Measurements from ENCODE around the gene SERTM2. TPM values are rescaled to one million over a fixed set of nuclear protein-coding genes. Genes with fewer than 3 reads are reported as not detected.

Gene SERTM2
- polyA plus RNA-seq, 1 donor from 2014 or later, result not detected

DNA sequence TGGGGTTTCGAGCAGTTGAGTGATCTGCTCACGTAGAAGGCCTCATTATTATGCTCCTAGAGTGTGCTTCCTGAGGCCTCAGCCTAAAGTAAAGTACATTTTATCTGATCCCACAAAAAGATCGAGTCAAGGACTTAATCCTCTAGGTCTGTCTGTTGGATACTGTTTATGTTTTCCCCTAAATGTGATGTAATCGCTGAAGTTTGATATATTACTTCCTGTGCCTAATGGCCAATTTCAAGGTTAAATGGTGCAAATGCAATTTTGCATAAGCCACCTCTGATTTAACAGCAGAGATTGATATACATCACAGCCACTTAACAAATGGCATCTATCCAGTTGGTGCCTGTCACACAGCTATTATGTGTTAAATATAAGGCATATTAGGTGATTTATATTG, 19.4 kb upstream of the SERTM2 start:
- H3K9me2 ChIP-seq (ENCODE audit: insufficient read depth, low read length), result no peaks in the 10 kb centered on the region
- H3F3A ChIP-seq (ENCODE audit: insufficient read depth, low read length, poor library complexity, severe bottlenecking), result no peaks in the 10 kb centered on the region
- no peaks in the 10 kb centered on the region for H3K9me3 ChIP-seq (ENCODE audit: low read length)
- no peaks in the 10 kb centered on the region for H3K27me3 ChIP-seq (ENCODE audit: insufficient read depth, low read depth, low read length)
- H3K9ac ChIP-seq (ENCODE audit: low read length), result no peak overlapping the region
- no peaks in the 10 kb centered on the region for H3K79me2 ChIP-seq (replicated peaks; ENCODE audit: insufficient read depth, low read length)
- TF ChIP-seq EZH2 (IDR thresholded peaks at IDR 0.05; ENCODE audit: borderline replicate concordance, insufficient read depth, low read length, poor library complexity, severe bottlenecking) (no peak), RAD21 (conservative IDR thresholded peaks at IDR 0.05) (no peak), EP300 (conservative IDR thresholded peaks at IDR 0.05; ENCODE audit: poor library complexity, severe bottlenecking) (no peak), TAF1 (IDR thresholded peaks at IDR 0.05; ENCODE audit: low read depth) (no peak), POLR2AphosphoS5 (IDR thresholded peaks at IDR 0.05) (no peak), SMC3 (conservative IDR thresholded peaks at IDR 0.05; ENCODE audit: poor library complexity) (no peak), MXI1 (conservative IDR thresholded peaks at IDR 0.05; ENCODE audit: poor library complexity, severe bottlenecking) (no peak)
- TF ChIP-seq, protein P1, sequence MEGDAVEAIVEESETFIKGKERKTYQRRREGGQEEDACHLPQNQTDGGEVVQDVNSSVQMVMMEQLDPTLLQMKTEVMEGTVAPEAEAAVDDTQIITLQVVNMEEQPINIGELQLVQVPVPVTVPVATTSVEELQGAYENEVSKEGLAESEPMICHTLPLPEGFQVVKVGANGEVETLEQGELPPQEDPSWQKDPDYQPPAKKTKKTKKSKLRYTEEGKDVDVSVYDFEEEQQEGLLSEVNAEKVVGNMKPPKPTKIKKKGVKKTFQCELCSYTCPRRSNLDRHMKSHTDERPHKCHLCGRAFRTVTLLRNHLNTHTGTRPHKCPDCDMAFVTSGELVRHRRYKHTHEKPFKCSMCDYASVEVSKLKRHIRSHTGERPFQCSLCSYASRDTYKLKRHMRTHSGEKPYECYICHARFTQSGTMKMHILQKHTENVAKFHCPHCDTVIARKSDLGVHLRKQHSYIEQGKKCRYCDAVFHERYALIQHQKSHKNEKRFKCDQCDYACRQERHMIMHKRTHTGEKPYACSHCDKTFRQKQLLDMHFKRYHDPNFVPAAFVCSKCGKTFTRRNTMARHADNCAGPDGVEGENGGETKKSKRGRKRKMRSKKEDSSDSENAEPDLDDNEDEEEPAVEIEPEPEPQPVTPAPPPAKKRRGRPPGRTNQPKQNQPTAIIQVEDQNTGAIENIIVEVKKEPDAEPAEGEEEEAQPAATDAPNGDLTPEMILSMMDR (IDR thresholded peaks at IDR 0.05; ENCODE audit: poor library complexity, severe bottlenecking), result no peak
- TF ChIP-seq, protein P2, sequence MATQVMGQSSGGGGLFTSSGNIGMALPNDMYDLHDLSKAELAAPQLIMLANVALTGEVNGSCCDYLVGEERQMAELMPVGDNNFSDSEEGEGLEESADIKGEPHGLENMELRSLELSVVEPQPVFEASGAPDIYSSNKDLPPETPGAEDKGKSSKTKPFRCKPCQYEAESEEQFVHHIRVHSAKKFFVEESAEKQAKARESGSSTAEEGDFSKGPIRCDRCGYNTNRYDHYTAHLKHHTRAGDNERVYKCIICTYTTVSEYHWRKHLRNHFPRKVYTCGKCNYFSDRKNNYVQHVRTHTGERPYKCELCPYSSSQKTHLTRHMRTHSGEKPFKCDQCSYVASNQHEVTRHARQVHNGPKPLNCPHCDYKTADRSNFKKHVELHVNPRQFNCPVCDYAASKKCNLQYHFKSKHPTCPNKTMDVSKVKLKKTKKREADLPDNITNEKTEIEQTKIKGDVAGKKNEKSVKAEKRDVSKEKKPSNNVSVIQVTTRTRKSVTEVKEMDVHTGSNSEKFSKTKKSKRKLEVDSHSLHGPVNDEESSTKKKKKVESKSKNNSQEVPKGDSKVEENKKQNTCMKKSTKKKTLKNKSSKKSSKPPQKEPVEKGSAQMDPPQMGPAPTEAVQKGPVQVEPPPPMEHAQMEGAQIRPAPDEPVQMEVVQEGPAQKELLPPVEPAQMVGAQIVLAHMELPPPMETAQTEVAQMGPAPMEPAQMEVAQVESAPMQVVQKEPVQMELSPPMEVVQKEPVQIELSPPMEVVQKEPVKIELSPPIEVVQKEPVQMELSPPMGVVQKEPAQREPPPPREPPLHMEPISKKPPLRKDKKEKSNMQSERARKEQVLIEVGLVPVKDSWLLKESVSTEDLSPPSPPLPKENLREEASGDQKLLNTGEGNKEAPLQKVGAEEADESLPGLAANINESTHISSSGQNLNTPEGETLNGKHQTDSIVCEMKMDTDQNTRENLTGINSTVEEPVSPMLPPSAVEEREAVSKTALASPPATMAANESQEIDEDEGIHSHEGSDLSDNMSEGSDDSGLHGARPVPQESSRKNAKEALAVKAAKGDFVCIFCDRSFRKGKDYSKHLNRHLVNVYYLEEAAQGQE (IDR thresholded peaks at IDR 0.05; ENCODE audit: borderline replicate concordance), result no peak
- H3K36me3 ChIP-seq (ENCODE audit: insufficient read depth, low read length), result no peaks in the 10 kb centered on the region
- H4K20me1 ChIP-seq (ENCODE audit: insufficient read depth), result no peaks in the 10 kb centered on the region
- no peak overlapping the region for H2AFZ ChIP-seq (ENCODE audit: low read depth, low read length)
- H3K4me3 ChIP-seq (ENCODE audit: low read length), result no peak overlapping the region
- H3K27ac ChIP-seq (ENCODE audit: low read length), result no peak overlapping the region
- no peak overlapping the region for H3K4me2 ChIP-seq (ENCODE audit: low read length)

DNA sequence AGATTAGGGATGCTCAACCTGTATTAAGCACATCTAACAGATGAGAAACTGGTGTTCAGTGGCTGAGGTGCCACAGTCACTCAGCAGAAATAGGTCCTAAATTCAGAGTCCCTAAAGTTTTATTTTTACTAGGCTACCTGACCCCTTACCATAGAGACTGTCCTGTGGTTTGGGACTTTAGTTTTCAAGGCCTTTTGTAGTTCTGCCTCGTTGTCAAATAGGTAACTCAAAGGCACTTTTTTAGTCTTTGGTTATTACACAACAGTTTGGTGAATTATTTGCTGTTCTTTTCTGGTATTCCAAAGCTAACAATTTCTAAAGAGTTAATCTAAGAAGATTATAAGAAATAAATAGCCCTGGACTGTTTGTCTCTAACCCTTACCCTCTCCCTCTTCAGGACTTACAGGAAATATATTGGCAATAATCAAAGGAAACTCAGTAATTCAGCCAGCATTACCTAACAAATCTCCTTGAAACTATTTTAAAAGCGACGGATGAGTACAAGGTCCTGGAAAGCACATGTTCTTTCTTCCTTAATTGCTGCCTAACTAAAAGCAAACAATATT, 12.8 kb upstream of the SERTM2 start:
- Histone ChIP-seq H3K9ac (ENCODE audit: low read length) (no peak overlapping the region), H3K27me3 (ENCODE audit: insufficient read depth, low read depth, low read length) (no peaks in the 10 kb centered on the region), H3K9me3 (ENCODE audit: low read length) (no peaks in the 10 kb centered on the region), H3K79me2 (replicated peaks; ENCODE audit: insufficient read depth, low read length) (no peaks in the 10 kb centered on the region), H4K20me1 (ENCODE audit: insufficient read depth) (no peaks in the 10 kb centered on the region), H3K9me2 (ENCODE audit: insufficient read depth, low read length) (no peaks in the 10 kb centered on the region), H3K4me3 (ENCODE audit: low read length) (no peak overlapping the region), H3K36me3 (ENCODE audit: insufficient read depth, low read length) (no peaks in the 10 kb centered on the region), H2AFZ (ENCODE audit: low read depth, low read length) (no peak overlapping the region), H3F3A (ENCODE audit: insufficient read depth, low read length, poor library complexity, severe bottlenecking) (no peaks in the 10 kb centered on the region), H3K4me2 (ENCODE audit: low read length) (no peak overlapping the region), H3K27ac (ENCODE audit: low read length) (no peak overlapping the region)
- TF ChIP-seq, protein P2 (IDR thresholded peaks at IDR 0.05; ENCODE audit: borderline replicate concordance), result no peak
- TF ChIP-seq POLR2AphosphoS5 (IDR thresholded peaks at IDR 0.05) (no peak), EZH2 (IDR thresholded peaks at IDR 0.05; ENCODE audit: borderline replicate concordance, insufficient read depth, low read length, poor library complexity, severe bottlenecking) (no peak), TAF1 (IDR thresholded peaks at IDR 0.05; ENCODE audit: low read depth) (no peak), RAD21 (conservative IDR thresholded peaks at IDR 0.05) (no peak), MXI1 (conservative IDR thresholded peaks at IDR 0.05; ENCODE audit: poor library complexity, severe bottlenecking) (no peak), SMC3 (conservative IDR thresholded peaks at IDR 0.05; ENCODE audit: poor library complexity) (no peak), EP300 (conservative IDR thresholded peaks at IDR 0.05; ENCODE audit: poor library complexity, severe bottlenecking) (no peak)
- TF ChIP-seq, protein P1 (IDR thresholded peaks at IDR 0.05; ENCODE audit: poor library complexity, severe bottlenecking), result no peak
